ENCODE measurements around the gene GPC5. TPM values are rescaled to one million over a fixed set of nuclear protein-coding genes. Genes with fewer than 3 reads are reported as not detected.

GPC5 gene
- total and polyA plus RNA-seq, 2 of the 8 experiments (the other 6 are each of a cell fraction or from before 2014, with no cell fraction given), result 0.20 to 0.39 TPM

- TF ChIP-seq SAP30 (IDR thresholded peaks at IDR 0.05; ENCODE audit: insufficient read depth, insufficient replicate concordance, low read length), result no peak
- no peak for TF ChIP-seq SIN3A (conservative IDR thresholded peaks at IDR 0.05 in 1 of 2, IDR thresholded peaks at IDR 0.05 in 1 of 2; ENCODE audit: low read depth in 1 of 2, low read length in 2 of 2)
- TF ChIP-seq HDAC2 (IDR thresholded peaks at IDR 0.05; ENCODE audit: borderline replicate concordance in 1 of 2, low read depth in 2 of 2, low read length in 2 of 2), result no peak
- TF ChIP-seq, protein P1, sequence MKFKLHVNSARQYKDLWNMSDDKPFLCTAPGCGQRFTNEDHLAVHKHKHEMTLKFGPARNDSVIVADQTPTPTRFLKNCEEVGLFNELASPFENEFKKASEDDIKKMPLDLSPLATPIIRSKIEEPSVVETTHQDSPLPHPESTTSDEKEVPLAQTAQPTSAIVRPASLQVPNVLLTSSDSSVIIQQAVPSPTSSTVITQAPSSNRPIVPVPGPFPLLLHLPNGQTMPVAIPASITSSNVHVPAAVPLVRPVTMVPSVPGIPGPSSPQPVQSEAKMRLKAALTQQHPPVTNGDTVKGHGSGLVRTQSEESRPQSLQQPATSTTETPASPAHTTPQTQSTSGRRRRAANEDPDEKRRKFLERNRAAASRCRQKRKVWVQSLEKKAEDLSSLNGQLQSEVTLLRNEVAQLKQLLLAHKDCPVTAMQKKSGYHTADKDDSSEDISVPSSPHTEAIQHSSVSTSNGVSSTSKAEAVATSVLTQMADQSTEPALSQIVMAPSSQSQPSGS (IDR thresholded peaks at IDR 0.05; ENCODE audit: low read length), result no peak
- no peak for TF ChIP-seq KDM4A (IDR thresholded peaks at IDR 0.05; ENCODE audit: low read depth, low read length, severe bottlenecking)
Observed at GRCh38 chr13:91660076-91660415, 261.6 kb downstream of the GPC5 start (continued).

All from H1 (cell line).